Skin epidermis (tissue), 12 donors: ENCODE measurements around the gene TJP1.
"Not testable (repeated sequence)": the region's sequence is repeated elsewhere in the genome, so short reads cannot be mapped to it uniquely, and the experiment has no call there.

ENCODE experiments used
- H3K27ac ChIP-seq, 21 experiments: fragments of 200-600 bp; sonication (generic) in 11 of 21; one replicate each; pipeline ENCODE4 v1.5.0; 2020; ENCODE audit warnings: mild to moderate bottlenecking in 3 of 21, inconsistent platforms in 2 of 21, moderate library complexity in 2 of 21
- H3K4me3 ChIP-seq, 7 experiments: fragments of 200-600 bp; sonication (generic) in 2 of 7; one replicate each; pipeline ENCODE4 v1.5.0; 2020; ENCODE audit warnings: inconsistent platforms in 2 of 7, mild to moderate bottlenecking in 2 of 7, moderate library complexity in 1 of 7

TJP1 gene

DNA sequence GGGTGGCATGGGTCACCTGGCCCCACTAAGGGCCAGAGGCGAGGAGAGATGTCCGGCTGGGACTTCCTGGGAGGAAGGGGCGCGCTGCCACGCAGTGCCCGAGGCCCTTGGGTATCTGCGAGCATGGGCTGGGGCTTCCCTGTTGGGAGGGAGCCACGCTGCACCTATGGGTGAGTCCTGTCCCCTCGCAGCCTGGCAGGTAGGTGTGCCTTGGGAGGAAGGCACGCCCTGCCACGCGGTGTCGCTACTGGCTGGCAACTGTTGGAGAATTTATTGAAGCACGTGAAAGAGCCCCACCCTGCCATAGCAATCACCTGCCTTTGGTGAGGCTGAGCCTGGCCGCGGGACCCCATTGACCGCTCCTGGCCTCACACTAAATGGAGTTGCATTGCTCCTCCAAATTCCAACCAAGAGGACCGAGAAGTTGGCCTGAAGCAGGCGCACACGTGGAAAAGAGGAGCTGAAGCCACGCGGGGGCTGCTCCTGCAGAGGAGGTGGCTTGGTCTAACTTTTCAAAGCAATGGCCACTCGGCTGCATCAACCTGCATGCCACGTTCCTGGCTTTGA is 134.2 kb downstream of the TJP1 start:
- no peak overlapping the region for H3K27ac ChIP-seq
- no peak overlapping the region for H3K4me3 ChIP-seq

DNA sequence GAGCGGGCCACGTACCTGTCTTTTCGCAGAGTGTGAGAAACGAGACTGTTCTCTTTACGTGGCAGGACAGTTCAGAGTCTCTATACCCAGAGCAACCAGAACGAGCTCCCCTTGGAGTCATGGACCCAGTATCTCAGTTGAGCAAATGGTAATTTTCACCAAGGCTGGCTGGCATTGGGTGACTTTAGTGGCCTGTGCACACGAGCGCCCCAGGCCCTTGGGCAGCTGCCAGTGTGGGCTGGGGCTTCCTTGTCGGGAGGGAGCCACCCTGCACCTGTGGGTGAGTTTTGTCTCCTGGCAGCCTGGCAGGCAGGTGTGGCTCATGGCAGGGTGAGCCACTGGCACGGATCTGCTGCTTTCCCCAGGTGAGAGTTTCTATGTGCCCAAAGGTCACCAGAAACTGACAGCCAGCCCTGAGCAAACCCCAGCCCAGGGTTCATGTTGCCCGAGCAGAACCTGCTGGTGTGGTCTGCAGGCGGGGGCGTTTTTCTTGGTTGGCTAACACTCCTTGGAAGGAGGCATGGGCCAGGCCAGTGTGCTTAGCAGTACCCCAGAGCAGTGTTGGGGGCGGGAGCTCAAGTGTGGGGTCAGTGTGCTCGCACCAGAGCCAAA is 135.0 kb downstream of the TJP1 start:
- no peak overlapping the region for H3K27ac ChIP-seq
- H3K4me3 ChIP-seq: no peak overlapping the region

DNA sequence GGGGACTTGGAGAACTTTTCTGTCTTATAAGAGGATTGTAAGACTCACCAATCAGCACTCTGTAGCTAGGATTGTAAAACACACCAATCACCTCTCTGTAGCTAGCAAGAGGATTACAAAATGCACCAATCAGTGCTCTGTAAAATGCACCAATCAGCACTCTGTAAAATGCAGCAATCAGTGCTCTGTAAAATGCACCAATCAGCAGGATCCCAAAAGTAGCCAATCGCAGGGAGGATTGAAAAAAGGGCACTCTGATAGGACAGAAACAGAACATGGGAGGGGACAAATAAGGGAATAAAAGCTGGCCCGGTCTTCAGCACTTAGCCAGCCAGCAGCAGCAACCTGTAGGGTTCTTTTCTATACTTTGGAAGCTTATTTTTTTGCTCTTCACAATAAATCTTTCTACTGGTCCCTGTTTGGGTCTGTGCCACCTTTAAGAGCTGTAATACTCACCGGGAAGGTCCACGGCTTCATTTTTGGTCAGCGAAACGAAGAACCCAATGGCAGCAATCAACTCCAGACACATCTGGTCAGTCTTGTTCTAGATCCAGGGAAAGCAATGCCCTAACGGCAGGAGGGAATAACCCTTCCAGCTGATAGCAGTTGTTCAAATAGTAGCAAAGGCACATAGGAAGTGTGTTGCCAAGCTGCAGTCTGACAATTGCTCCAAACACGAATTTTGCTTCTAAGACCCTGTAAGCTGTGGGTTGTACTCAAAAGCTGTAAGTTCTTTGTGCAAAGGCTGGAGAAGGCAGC is 135.6 kb downstream of the TJP1 start:
- no peak overlapping the region for H3K27ac ChIP-seq
- no peak overlapping the region for H3K4me3 ChIP-seq

DNA sequence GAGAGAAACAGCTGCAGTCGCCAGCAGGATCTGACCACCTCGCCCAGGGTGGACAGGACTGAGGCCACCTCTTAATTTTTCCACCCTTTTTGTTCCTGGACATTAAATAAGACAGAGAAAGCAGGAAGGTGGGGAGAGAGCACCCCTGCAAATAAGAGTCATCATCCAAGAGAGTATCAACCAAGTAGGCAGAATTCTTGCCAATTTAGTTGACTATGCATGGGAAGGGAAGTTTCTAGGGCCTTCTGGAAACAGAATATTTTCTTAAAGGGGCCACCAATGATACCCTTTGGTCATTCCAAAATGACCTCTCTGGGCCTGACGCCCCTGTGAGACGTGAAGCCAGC is 136.2 kb downstream of the TJP1 start:
- no peak overlapping the region for H3K4me3 ChIP-seq
- no peak overlapping the region for H3K27ac ChIP-seq

DNA sequence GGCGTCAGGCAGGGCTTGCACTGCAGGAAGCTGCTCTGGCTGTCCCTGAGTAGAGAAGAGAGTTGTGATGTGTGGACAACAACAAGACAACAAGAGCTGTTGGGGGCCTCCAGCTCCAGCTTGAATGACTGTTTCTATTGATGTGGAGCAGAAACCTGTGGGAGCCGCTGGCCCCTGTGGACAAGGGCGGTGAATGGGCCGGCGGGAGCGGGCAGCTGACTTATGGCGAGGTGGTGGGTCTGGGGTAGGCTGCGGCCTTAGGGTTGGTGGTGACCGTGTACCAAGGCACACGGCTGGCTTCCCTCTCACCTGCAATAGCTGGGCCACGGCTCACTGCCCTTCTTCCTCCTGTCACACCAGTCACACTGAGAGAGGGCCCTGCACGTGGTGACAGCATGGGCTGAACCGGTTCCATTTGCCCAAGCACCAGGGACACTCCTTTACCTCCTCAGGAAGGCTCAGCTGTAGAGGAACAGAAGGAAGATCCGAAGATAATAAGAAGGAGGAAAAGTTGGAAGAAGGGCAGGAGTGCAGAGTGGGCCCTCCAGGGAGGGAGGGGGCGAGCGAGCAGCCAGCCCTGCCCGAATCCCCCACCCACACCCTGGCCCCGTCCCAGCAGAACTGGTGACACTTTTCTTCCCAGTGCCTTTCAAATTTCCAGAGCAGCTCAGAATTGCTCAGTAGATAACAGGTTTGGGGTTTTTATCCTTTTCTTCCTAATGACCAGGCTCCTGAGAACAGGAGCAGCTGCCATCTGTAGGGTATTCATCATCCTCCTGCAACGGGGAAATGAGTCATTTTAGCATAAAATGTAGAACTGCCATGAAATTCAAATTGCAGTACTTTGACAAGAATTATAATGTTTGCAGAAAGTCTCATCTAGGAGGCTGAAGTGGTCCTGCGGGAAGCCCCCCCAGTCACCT is 136.9 kb downstream of the TJP1 start:
- H3K4me3 ChIP-seq: no peak overlapping the region
- no peak overlapping the region for H3K27ac ChIP-seq

DNA sequence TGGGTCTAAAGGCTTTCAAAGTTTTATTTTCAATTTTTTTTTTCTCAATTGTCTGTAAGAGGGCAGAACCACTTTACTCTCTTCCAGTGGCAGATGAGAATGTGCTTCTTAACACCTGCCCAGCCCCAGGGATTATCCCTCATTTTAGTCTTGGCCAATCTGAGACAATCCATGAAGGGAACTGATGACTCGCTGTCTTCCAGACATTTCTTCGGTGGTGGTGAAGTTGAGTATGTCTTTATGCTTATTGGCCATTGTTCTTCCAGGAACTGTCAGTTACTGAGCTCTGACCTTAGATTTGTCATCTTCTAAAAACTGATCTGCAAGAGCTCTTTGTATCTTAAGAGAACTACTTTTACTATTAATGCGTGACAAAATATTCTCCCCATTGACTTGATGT is 139.5 kb downstream of the TJP1 start:
- H3K27ac ChIP-seq: no peak overlapping the region
- no peak overlapping the region for H3K4me3 ChIP-seq

DNA sequence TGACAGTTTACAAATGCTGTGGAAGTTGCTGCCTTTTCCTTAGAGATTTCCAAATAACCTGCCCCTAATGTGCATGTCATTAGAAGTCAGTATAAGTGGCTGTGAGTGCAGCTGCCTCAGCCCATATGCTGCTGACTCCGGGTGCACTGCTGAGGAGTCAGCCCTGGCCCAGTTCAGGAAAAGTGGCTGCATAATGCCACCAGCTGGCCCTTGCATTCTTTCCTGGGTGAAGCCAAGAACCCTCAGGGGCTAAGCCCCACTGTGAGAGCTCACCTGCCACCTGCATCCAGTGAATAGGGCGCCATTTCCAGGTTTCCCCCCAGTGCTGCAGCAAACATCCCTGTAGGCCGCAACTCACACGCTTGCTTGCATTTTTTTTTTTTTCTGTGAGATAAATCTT is 139.9 kb downstream of the TJP1 start:
- Histone ChIP-seq H3K27ac (no peak overlapping the region), H3K4me3 (no peak overlapping the region)

DNA sequence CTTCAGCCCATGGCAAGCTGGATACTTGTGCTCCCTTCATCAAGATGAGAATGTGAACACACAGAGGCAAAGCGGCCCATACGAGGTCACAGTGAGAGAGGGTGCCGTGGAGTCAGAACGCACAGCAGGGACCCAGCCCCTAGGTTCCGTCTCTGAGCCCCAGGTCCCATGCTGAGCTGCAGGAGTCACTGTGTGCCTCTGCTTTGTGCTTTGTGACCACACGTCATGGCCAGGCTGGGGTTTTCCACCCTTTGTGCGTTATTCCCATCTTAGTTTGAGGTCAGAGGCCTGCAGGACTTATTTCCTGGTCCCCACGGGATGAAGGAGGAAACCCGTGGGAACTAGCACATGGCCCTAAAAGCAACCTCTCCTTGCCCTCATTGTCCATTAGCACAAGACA is 140.3 kb downstream of the TJP1 start:
- Histone ChIP-seq H3K27ac (no peak overlapping the region), H3K4me3 (no peak overlapping the region)

DNA sequence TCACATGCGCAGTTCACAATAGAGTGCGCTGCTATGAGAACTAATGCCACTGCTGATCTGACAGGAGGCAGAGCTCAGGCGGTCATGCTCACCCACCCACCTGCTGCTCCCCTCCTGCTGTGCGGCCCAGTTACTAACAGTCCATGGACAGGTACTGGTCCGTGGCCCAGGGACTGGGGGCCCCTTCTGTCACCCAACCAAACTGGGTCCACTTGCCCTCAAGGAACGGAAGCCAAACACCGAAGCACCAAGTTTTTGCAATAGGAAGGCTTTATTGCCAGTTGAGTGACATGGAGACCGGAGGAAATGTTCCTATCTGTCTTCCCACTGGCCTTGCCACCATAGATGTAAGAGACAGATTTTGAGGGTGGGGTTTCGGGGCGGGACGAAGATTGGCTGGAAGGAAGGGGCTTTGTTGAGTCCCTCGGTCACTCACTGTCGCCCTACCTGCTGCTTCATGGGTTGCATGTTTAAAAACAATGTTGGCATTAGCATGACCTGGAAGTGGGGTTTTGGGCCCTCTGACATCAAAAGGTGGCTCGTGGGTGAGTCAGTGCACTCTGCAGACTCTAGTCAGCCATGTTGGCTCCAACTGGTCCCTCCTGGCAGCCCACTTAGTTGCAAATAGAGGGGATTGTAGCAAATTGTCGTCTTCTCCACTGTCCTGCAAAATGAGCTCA is 141.0 kb downstream of the TJP1 start:
- no peak overlapping the region for H3K4me3 ChIP-seq
- no peak overlapping the region for H3K27ac ChIP-seq

DNA sequence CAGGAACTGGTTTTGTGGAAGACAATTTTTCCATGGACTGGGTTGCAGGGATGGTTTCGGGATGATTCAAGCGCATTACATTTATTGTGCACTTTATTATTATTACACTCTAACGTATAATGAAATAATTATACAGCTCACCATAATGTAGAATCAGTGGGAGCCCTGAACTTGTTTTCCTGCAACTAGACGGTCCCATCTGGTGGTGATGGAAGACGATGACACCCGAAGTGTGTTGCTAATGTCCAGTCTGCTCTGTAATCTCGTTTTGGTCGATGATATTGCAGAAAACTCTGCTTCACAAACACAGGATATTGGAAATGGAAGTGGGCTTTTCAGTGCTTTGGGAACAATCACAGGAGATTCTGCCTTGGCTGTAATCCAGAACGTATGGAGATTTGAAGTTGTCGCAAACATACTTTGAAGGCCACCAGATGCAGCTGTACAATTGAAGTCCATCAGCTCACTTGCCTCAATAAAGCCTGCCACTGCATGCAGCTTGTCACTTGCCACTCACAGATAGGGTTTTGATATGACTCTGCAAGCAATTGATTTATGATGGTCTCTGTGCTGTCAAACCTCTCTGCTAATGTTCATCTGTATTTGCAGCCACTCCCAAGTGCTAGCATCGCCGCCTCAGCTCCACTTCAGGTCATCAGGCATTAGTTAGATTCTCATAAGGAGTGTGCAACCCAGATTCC is 141.7 kb downstream of the TJP1 start:
- Histone ChIP-seq H3K27ac (no peak overlapping the region), H3K4me3 (no peak overlapping the region)

DNA sequence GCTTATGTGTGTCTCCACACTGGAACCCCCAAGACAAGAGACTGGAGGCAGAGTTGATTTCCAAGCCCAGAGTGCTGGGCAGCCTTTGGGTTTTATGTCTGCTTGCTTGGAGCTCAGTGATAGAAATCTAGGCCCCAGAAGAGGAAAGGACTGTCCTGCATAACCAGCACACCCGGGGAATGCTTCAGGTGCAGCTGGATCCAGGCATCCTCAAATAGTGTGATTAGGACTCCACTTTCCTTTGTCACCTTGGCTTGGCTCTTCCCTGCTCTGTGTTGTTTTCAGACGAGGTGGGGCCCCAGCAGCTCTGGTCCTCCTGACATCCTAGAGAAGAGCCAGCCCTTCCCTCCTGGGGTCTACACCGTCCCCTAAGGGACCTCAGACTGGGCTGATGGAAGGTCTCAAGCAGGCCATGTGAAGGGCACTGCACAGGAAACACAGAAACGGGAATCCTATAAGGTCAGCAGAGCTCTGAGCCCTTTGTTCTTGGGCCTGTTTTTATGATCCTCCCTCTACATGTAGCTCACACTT is 143.7 kb downstream of the TJP1 start:
- Histone ChIP-seq H3K27ac (no peak overlapping the region), H3K4me3 (no peak overlapping the region)

DNA sequence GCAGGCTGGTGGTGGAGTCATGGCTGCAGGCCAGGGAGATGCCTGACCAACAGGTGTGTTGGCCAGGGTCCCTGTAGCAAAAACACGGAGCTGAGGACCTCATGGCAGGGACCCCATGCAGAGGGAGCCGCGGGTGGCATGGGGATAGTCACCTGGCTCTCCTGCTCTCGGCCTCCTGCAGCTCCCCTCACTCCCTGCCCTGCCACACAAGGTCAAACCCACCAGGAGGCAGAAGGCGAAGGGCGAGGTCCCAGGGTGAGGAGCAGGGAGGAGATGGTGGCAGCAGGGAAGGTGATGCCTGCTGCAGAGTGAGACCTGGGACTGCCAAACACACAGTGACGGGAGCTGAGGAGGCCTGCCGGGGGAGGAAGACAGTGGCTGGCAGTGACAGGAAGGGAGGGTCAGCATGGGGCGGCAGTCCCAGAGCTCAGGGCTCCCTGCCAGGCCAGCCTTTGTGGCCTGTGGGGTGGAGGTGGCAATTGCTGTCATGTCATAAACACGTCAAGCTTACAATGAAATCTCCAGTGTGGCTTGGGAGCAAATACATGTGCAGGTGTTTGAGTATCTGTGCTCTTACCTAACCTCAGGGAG is 144.3 kb downstream of the TJP1 start:
- H3K4me3 ChIP-seq: no peak overlapping the region

DNA sequence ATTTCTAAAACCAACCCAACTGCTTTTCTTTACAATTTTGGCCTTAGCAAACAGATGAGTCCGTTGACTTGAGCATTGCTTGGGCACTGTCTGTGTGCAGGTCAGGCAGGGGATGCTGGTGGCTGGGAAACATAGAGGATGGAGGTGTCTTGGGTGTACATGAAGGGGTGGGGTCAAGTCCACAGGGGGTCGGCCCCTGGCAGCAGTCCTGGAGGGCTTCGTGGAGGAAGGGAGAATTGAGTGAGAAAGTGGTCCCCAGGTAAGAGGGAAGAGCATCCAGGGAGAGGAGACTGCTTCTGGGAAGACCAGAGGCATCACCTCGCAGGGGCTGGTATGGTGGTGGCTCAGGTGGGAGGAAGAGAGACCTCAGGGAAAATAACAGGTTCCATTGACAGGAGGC is 144.8 kb downstream of the TJP1 start:
- no peak overlapping the region for H3K4me3 ChIP-seq
- no peak overlapping the region for H3K27ac ChIP-seq

More for the DNA sequence above, 144.3 kb downstream of the TJP1 start:
- no peak overlapping the region for H3K27ac ChIP-seq

DNA sequence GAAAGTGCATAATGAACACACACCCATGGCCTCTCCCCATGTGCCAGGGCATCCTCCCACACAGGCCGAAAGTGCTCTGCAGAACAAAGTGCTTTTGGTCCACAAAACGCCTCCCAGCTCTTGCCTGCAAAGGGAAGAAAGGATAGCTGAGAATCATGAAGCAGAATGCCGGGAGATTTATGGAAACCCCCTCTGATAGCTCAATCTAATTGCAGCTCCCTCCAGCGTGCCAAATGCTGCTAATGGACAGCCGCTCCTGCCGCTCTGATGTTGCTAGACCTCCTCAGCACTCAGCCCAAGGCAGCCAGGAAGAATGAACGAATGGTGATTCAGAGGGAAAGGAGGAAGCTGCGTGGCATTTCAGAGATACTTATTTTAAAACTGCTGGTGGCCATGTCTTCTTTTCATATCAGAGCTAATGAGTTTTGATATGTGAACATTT is 145.3 kb downstream of the TJP1 start:
- H3K4me3 ChIP-seq: no peak overlapping the region
- H3K27ac ChIP-seq: no peak overlapping the region

DNA sequence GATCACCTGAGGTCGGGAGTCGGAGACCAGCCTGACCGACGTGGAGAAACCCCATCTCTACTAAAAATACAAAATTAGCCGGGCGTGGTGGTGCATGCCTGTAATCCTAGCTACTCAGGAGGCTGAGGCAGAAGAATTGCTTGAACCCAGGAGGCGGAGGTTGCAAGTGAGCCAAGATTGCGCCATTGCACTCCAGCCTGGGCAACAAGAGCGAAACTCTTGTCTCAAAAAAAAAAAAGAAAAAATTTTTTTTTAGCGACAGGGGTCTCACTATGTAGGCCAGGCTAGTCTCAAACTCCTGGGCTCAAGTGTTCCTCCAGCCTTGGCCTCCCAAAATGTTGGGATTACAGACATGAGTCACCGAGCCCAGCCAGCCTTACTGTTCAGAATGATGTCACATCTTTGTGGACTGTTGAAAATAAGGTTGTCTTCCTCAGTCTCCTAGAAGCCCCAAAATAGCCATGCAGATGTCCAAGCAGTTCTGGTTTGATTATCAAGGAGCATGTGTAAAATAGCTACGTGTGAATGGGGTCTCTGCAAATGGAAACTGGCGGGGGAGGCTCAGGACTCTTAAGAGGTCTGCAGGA is 145.8 kb downstream of the TJP1 start:
- not testable (repeated sequence) for H3K4me3 ChIP-seq, H3K27ac ChIP-seq

DNA sequence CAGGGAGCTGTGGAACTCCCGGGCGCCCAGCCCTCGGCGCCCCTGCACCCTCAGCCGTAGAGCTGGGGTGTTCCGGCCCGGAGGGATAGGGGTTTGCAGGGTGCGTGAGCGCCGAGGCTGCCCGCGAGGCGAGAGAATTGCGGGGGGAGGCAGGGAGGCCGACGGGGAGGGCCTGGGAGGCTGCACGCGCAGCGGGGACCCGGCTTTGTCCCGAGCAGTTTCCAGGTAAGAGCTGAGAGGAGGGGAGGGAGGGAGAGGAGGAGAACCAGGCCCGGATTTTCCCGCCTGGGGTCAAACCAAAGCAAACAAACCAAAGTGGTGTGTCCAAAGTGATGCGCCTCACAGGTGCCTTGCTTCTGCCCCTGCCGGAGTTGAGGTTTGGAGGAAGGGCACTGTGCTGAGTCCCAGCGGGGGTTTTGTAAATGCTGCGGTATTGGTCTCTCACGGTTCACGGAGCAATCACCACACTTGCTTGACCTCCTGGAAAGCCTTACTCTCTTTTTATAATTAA is 146.4 kb downstream of the TJP1 start:
- Histone ChIP-seq H3K27ac (no peak overlapping the region), H3K4me3 (no peak overlapping the region)

DNA sequence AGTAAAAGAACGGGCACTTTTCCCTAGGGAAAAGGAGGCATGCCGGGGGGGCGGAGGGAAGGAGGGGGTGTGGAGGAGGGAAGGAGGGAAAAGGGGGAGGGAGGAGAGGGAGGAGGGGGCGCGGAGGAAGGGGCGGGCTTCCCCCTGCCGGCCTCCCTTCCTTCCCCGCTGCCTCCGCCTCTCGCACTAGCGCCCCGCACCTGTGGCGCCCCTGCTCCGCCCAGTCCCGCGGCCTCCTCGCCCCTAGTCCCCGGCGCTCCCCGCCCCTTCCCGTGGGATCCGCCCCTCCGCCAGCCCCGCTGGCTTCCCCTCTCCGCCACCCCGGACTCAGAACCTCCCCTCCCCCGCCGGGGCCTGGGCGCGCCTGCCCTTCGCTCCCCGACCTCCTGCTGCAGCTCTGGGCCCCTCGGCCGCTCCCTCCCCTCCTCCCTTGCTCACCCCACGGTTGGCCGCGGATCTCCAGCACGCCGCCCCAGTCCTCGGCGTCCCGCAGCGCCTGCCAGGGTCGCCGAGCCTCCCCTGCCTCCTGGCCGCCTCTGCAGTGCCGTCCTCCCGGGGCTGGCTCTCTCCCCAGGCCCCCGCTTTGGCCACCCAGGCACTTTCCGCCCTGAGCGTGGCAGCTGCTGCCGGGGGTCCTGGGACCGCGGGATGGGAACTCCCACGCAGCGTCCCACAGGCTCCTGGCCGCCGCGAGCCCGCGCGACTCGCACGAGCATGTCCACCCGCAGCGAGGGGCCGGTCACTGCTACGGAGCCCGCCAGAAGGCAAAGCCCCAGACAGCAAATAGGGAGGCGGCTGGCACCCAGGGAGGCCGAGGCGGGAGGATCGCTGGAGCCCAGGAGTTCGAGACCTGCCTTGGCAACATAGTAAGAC is 147.4 kb downstream of the TJP1 start:
- peak overlapping the region; percentile 15 to 40 (median 29) for H3K4me3 ChIP-seq
- peak overlapping the region in 4 of 21 experiments; percentile 7 to 62 (median 26) for H3K27ac ChIP-seq
